Mammary epithelial cell (primary cell): Measurements from ENCODE around the gene BSN.

ENCODE experiments used
- CTCF ChIP-seq, 2 donors: IDR thresholded peaks in 1 of 2; conservative IDR thresholded peaks in 1 of 2; 2 replicates each; pipeline ENCODE4 v1.5.1; 2011 to 2012; ENCODE audit warnings: inconsistent platforms in 2 of 2, low read length in 2 of 2, mild to moderate bottlenecking in 2 of 2, control low read depth in 1 of 2, low read depth in 1 of 2; ENCODE audit not compliant: insufficient read depth in 1 of 2; ENCODE audit errors: extremely low read depth in 1 of 2
- EZH2 ChIP-seq: IDR thresholded peaks from 2 replicates; pipeline ENCODE4 v1.6.1; 2012; ENCODE audit warnings: low read length, inconsistent platforms, borderline replicate concordance

- TF ChIP-seq CTCF (conservative IDR thresholded peaks at IDR 0.05 in 1 of 2, IDR thresholded peaks at IDR 0.05 in 1 of 2; ENCODE audit: extremely low read depth in 1 of 2, insufficient read depth in 1 of 2, low read depth in 1 of 2, low read length in 2 of 2) (no peak), EZH2 (no peak)
Measured at GRCh38 chr3:49667701-49668413, 113.6 kb downstream of the BSN start.
